GM19238 (cell line): ENCODE results near the gene UBASH3B.

Experiments used
- DNase-seq: peaks from one replicate; pipeline ENCODE4 v3.0.0; 2011; ENCODE audit warnings: low spot score; ENCODE audit not compliant: insufficient read length

Gene UBASH3B

DNA sequence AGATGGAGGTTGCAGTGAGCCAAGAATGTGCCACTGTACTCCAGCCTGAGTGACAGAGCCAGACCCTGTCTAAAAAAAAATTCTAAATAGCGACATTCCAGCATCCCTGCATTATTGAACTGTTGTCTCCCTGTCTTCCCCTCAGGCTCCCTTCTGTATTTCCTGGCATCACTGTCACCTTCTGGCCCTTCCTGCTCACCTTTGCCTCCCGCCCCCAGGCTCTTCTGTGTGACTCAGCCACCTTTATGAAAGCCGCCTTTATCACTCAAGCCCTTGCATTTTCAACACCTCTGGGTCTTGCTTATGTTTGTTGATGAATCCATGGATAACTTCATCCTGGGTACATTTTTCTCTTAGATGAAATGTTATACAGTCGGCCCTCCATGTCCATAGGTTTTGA, 21.1 kb downstream of the UBASH3B start:
- no peak for DNase-seq

GRCh38 chr11:122677256-122677655, 21.7 kb downstream of the UBASH3B start:
- DNase-seq = no peak

- no peak for DNase-seq
Measured at GRCh38 chr11:122678406-122678805, 22.9 kb downstream of the UBASH3B start.

DNA sequence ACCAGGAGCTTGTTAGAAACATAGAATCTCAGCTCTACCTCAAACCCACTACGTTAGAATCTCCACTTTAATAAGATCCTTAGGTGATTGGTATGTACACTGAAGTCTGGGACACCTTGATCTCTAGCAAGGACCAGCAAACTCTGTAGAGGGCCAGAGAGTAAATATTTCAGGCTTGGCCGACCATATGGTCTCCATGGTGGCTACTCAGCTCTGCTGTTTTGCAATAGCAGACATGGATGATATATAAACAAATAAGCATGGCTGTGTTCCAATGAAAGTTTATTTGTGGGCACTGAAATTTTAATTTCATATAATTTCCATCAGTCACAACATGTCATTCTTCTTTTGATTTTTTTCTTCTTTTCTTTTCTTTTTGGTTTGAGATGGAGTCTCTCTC, 23.9 kb downstream of the UBASH3B start:
- DNase-seq = no peak

DNA sequence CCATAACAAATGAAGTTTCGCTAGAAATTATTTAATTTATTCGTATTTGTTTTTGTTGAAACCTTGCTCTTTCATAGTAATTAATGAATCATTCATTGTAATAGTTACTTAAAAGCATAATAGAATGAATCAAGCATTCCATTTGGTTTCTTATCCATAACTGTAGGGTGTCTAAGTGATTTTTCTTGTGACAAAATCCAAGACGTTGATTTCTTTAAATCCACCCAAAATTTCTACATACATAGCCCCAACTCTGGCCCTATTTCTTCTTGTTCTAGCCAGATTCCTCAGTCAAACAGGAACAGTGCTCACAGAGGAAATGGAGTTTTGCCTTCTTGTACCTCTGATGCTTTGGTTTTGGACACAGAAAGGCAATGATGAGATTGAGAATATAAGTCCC, 25.5 kb downstream of the UBASH3B start:
- no peak for DNase-seq

- no peak for DNase-seq
Measured at GRCh38 chr11:122681735-122682134, 26.2 kb downstream of the UBASH3B start.

DNA sequence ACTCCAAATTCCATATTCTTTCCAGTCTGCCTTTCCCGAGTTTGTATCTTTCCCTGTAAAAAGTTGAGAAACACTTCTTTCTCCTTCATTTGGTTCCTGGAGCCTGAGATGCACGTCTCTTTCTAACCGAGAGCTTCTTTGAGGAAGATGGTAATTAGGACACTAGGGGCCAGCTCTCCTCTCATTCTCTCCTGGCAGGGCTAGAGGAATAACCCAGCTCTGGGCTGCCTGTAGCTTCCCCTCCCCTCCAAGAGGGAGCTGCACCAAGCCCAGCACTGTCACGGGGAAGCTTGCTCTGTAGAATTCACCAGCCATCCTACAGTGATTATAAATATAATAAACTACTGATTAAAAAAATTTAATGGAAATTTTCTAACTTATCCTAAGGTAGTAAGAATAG, 26.9 kb downstream of the UBASH3B start:
- DNase-seq = no peak

GRCh38 chr11:122685041-122685440, 29.5 kb downstream of the UBASH3B start:
- no peak for DNase-seq

GRCh38 chr11:122686111-122686510, 30.6 kb downstream of the UBASH3B start:
- no peak for DNase-seq

DNA sequence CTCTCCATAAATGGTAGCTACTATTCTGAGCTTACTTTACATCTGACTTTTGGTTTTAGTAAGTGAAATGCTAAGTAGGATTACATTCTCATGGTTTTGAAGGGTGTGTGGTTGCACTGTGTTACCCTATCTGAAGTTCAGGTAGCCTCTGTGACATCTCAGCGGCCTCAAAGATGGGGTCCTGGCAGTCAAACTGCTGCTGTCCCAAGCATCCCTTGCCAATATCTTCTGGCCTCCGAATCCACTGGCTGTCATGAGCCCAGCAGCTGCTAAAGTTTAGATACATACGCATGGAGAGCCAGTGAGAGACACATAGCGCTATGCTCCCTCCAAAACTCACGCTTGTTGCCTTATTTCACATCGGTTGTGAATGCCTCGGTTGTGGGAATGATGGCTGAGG, 34.9 kb downstream of the UBASH3B start:
- no peak for DNase-seq

DNA sequence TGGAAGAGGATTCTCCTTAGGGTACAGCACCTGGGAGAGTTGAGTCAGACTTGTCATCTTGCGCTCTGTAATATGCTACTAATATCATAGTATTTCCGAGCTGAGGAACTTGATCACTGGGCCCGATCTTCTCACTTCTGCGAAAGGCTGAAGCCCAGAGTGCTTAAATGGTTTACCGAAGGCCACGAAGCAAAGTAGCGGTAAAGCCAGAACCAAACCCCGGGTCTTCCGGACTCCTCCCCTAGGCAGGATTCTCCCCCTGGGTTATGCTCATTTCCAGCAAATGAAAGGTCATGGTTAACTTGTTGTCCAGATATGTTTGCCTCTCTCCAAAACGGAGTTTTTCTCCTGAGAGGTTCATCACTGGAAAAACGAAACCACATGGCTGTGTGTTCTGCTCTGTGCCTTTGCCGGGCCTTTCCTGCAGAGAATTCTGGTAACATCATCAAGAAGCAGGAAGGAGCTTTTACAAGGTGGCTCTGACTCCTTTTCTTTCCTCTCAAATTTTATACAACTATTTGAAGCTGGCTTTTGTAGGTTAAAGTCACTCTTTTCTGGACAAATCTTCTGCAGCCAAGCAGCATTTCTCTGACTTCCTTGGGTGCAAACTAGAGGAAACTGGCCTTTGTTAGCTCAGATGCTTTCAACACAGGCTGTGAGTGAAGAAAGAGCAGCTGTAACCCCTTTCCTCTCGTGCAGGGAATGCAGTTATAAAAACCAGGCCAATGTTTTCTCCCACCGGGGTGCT, 35.5 kb downstream of the UBASH3B start:
- no peak for DNase-seq

DNA sequence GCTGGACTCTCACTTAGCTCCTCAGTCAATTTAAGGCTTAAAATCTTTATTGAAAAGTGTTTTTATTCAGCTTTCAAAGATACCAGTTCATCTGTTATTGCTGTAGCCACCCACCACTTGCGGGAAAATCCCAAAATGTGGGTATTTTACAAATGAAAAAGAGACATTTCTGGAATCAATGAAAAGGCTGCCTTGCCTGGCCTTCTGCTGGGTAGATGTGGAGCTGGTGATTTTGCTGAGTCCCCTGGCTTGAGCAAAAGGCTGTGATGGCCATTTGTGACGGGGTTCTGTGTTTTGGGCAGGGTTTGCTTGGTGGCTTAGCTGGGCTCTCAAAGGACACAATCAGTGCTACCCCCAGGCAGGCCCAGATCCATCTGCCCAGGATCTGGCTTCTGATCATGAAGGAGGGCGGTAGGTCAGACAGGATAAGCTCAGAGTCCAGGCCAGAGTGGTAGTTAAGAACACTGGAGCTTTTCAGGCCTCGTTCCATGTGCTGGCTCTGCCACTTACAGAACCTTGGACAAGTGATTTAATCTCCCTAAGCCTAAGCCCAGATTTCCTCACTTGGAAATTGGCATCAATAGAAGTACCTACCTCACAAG, 36.1 kb downstream of the UBASH3B start:
- no peak for DNase-seq

DNA sequence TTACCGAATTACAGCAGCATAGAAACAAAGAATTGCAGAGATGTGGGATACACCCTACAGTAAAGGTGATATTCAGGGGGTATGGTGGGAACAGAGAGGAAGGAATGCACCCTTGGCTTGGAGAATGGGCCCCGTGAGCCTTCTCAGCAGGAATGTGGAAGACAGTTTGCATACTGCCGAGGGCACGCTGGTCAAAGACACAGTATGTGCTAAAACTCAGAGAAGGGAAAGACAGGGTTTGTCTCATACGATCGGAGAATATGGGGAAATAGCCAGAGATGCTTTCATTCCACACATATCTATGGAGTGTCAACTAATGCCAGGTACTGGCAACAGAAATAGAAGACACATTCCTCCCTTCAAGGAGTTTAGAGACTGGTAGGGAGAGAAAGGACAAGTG, 36.9 kb downstream of the UBASH3B start:
- DNase-seq = no peak

- no peak for DNase-seq
Measured at GRCh38 chr11:122695076-122695615, 39.6 kb downstream of the UBASH3B start.

DNA sequence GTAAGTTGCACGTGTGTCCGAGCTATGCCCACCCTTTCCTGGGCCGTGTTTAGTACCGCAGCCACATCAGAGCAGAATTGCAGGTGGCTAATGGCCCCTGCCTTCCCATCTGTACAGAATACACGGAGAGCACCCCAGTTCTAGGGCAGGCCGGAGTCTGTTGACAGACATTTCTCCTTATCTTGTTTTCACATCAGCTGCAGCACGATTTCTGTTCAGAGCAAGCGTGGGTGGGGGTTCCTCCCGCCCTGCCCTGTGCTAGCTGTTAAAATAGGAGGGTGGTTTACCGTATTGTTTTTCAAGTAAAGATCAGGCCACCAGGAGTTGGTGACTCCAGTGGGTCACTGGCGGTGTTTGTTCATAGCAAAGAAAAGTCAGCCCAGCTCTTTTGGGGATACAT, 41.1 kb downstream of the UBASH3B start:
- no peak for DNase-seq

- DNase-seq = peak; percentile 20
Measured at GRCh38 chr11:122697636-122698167, 42.2 kb downstream of the UBASH3B start.

GRCh38 chr11:122698392-122698791, 42.9 kb downstream of the UBASH3B start:
- DNase-seq = no peak

- no peak for DNase-seq
Measured at GRCh38 chr11:122700666-122701065, 45.1 kb downstream of the UBASH3B start.

DNA sequence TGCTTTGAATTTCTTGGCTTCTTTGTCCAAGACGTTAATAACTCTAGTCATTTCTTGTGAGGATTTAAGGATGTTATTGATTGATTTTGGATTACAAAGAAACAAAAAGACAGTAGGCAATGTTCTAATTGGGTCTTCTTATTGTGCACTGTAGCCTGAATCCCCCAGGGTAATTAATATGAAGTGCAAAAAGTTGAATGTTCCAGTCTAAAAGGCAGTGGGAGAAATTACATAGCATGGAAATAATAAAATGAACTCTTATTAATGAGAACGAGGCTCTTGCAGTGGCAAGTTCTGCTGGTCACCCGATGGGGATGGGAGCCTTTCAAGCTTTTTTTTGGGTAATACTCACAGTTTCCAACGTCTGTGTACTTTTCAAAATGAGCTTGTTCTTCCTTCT, 45.6 kb downstream of the UBASH3B start:
- no peak for DNase-seq

DNA sequence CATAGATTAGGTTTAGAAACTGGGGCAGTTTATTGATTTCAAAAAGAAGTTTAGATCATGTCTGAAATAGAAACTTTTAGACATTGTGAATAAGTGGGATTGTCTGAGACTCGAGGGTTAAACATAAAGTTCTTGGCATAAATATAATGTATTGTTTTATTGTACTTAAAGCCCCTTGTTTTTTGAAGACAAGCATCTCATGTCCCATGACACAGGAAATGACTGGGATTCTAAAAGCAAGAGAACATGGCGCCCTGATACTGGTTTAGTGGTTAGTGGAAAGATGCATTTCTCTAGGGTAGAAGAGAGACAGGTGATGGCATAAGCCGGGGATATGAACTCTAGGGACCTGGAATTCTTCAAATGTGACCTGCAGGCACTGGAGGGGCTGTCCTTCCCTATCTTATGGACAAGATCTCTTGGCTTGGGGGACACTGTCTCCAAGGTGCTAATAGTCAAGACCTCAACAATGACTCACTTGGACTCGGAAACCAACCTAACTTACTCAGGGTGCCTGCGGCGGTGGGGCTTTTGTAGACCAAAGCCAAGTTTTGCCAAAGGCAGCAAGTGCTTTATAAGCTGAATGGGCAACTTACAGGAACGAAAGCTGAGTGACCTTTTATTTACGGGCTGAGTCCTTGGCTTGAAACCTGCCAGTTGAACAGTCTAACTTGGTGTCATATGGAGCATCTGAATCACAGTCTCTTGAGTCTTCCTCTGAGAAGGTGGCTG, 48.2 kb downstream of the UBASH3B start:
- DNase-seq = no peak

DNA sequence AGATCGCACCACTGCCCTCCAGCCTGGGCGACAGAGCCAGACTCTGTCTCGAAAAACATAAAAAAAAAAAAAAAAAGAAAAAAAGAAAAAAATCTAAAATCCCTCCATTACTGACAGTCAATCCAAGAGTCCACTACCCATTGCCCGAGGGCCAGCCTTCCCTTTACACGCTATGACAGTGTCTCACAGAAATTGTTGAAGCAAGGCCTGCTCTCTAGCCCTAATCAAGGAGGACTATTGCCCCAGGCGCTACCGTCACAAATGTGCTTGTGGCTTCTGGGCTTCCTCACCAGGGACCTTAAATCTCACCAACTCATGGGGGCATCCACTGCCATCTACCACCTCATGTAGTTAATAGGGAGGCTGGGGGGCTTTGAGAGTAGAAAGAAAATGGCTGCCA, 49.9 kb downstream of the UBASH3B start:
- DNase-seq = no peak
